H1 (cell line): Measurements from ENCODE around the gene FBXL5. TPM values are rescaled to one million over a fixed set of nuclear protein-coding genes. Genes with fewer than 3 reads are reported as not detected.

Source experiments
- CBX8 ChIP-seq: fragments of 300-800, 300-1000 bp; sonication (generic); IDR thresholded peaks from 2 replicates; pipeline ENCODE4 v1.7.1; 2016; ENCODE audit warnings: low read depth, low read length, borderline replicate concordance
- E2F6 ChIP-seq: IDR thresholded peaks from 2 replicates; pipeline ENCODE4 v1.6.1; 2012; ENCODE audit warnings: inconsistent platforms
- GTF2F1 ChIP-seq: IDR thresholded peaks from 2 replicates; pipeline ENCODE4 v1.6.1; 2012; ENCODE audit warnings: low read depth, low read length, improper control_type of control experiment, borderline replicate concordance
- SRF ChIP-seq: IDR thresholded peaks from 2 replicates; pipeline ENCODE4 v1.6.1; 2011; ENCODE audit warnings: mild to moderate bottlenecking, low read depth, low read length, moderate library complexity
- polyA plus RNA-seq, 7 experiments: library from polyadenylated mRNA; depleted of rRNA in 3 of 7; stranded (reverse) in 5 of 7; unstranded in 2 of 7; fragments of >200 nt in 5 of 7; fragments of 200-250 nt in 2 of 7; gene quantifications; 1 replicate in 5 of 7; 2 replicates in 1 of 7; 4 replicates in 1 of 7; pipeline versions ENCODE4 v1.2.1 to v1.2.3, GENCODE V29; 2011 to 2013; ENCODE audit warnings: missing spikeins in 2 of 7, mixed read lengths in 2 of 7
- total RNA-seq: library from RNA; stranded (reverse); fragmentation: NEBNext Ultra II Directional; extraction: Animal tissue kit (Norgen Biotek cat#: 25700); gene quantifications from 2 replicates; pipeline ENCODE4 v1.2.1, GENCODE V29; 2021

The FBXL5 gene
- total and polyA plus RNA-seq, 2 of the 8 experiments (the other 6 are each of a cell fraction or from before 2014, with no cell fraction given), result 34.6 to 62.7 TPM

GRCh38 chr4:15695729-15696128, 40.6 kb upstream of the FBXL5 start (continued):
- TF ChIP-seq GTF2F1 (no peak), SRF (no peak), CBX8 (no peak), E2F6 (no peak)
